AG08395 (cell line): ENCODE results near the gene C7orf57.

Experiments
- DNase-seq: peaks from one replicate; pipeline ENCODE4 v3.0.0; 2012; ENCODE audit warnings: mixed read lengths, low spot score

C7orf57 gene

GRCh38 chr7:48085433-48085791 is 50.1 kb downstream of the C7orf57 start:
- no peak for DNase-seq

GRCh38 chr7:48085942-48086341 is 50.6 kb downstream of the C7orf57 start:
- no peak for DNase-seq

- no peak for DNase-seq
Measured at GRCh38 chr7:48087349-48087748, 52.0 kb downstream of the C7orf57 start.

GRCh38 chr7:48088559-48089045 is 53.3 kb downstream of the C7orf57 start:
- DNase-seq: peak; percentile 69

GRCh38 chr7:48089046-48090003 is 54.0 kb downstream of the C7orf57 start, which contains the start of gene UPP1:
Gene UPP1, plus strand, starts transcription at chr7:48089265. Its CDS starts 5,519 bp downstream, at chr7:48094784.
- DNase-seq: peak; percentile 88

GRCh38 chr7:48090095-48090805 is 54.9 kb downstream of the C7orf57 start:
- DNase-seq: no peak

GRCh38 chr7:48091506-48092433 is 56.4 kb downstream of the C7orf57 start:
- no peak for DNase-seq

- DNase-seq: peak; percentile 64
Measured at GRCh38 chr7:48094861-48095293, 59.5 kb downstream of the C7orf57 start.

- DNase-seq: no peak
Measured at GRCh38 chr7:48096273-48096672, 60.9 kb downstream of the C7orf57 start.

GRCh38 chr7:48097521-48098231 is 62.3 kb downstream of the C7orf57 start:
- no peak for DNase-seq

- DNase-seq: no peak
Measured at GRCh38 chr7:48098846-48099245, 63.5 kb downstream of the C7orf57 start.

- no peak for DNase-seq
Measured at GRCh38 chr7:48099781-48100180, 64.4 kb downstream of the C7orf57 start.

GRCh38 chr7:48101352-48101751 is 66.0 kb downstream of the C7orf57 start:
- no peak for DNase-seq

- no peak for DNase-seq
Measured at GRCh38 chr7:48101968-48102367, 66.6 kb downstream of the C7orf57 start.

- DNase-seq: no peak
Measured at GRCh38 chr7:48102530-48102929, 67.2 kb downstream of the C7orf57 start.

- DNase-seq: no peak
Measured at GRCh38 chr7:48105045-48105444, 69.7 kb downstream of the C7orf57 start.

GRCh38 chr7:48106906-48107659 is 71.7 kb downstream of the C7orf57 start:
- DNase-seq: no peak

GRCh38 chr7:48107926-48108472 is 72.7 kb downstream of the C7orf57 start:
- DNase-seq: no peak

- DNase-seq: no peak
Measured at GRCh38 chr7:48108959-48109847, 73.9 kb downstream of the C7orf57 start.
